MM.1S (cell line): ENCODE data around the gene PRCD.

ENCODE experiments used
- EZH2 ChIP-seq: fragments of 300-600 bp; sonication (generic); optimal IDR thresholded peaks from 2 replicates; pipeline ENCODE3; 2017; ENCODE audit warnings: low read depth, mild to moderate bottlenecking, antibody characterized with exemption, low read length, mixed read lengths
- EZH2phosphoT487 ChIP-seq: fragments of 300-600 bp; sonication (generic); IDR thresholded peaks from 2 replicates; pipeline ENCODE4 v1.6.1; 2018; ENCODE audit warnings: antibody characterized with exemption, low read length
- TF ChIP-seq, protein P1 (sequence below): fragments of 300-600 bp; sonication (generic); IDR thresholded peaks from 2 replicates; pipeline ENCODE4 v1.5.1; 2016; ENCODE audit warnings: antibody characterized with exemption, low read length, mixed read lengths

DNA sequence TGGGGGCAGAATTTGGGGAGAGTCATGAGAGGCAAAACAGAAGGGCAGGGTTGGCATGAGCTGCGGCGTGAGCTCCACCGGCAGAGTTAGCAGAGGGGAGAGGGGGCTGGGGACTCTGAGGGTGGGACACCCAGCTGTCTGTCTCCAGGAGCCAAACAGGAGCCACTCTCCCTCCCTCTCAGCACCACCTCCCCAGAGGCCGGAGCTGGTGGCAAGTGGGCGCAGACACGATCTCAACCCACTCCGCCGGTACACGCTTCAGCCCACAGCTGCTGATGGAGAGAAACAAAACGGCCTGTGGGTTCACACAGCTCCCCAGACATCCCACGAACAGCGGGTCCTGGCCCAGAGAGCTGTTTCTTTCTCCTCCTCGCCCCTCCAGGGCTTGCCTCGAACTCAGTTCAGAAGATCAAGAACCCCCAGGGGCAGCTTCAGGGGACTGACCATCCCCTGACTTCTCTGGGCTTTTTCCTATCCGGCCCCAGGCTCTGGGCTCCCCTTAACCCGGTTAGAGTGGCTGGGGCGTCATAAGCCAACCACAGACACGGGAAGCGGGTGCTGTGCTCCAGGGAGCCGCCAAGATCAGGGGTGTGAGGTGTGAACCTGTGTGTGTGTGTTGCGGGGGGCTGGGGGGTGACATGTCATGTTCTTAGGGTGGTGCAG, 46.2 kb upstream of the PRCD start:
- TF ChIP-seq, protein P1, sequence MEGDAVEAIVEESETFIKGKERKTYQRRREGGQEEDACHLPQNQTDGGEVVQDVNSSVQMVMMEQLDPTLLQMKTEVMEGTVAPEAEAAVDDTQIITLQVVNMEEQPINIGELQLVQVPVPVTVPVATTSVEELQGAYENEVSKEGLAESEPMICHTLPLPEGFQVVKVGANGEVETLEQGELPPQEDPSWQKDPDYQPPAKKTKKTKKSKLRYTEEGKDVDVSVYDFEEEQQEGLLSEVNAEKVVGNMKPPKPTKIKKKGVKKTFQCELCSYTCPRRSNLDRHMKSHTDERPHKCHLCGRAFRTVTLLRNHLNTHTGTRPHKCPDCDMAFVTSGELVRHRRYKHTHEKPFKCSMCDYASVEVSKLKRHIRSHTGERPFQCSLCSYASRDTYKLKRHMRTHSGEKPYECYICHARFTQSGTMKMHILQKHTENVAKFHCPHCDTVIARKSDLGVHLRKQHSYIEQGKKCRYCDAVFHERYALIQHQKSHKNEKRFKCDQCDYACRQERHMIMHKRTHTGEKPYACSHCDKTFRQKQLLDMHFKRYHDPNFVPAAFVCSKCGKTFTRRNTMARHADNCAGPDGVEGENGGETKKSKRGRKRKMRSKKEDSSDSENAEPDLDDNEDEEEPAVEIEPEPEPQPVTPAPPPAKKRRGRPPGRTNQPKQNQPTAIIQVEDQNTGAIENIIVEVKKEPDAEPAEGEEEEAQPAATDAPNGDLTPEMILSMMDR = no peak
- TF ChIP-seq EZH2 = no peak
- no peak for TF ChIP-seq EZH2phosphoT487
